IMR-90 (cell line): ENCODE measurements around the gene SYTL3. TPM values are rescaled to one million over a fixed set of nuclear protein-coding genes. Genes with fewer than 3 reads are reported as not detected.

Experiments
- ATAC-seq: fragments of 200-7000 bp; cut with Tn5 transposase; 2 replicates; pipeline ENCODE4 v1.9.1; 2020; ENCODE audit warnings: low read depth, mild to moderate bottlenecking, moderate library complexity
- BruUV-seq: library from RNA; stranded (reverse); fragments of 400-500 nt; replicated peaks from 2 replicates; lab custom pipeline; 2021; lab: Mats Ljungman, UMichigan
- CTCF ChIA-PET: fragments of 300-600 bp; formaldehyde crosslinking; extraction: SDS; loops from one replicate; lab custom pipeline; 2021; ENCODE audit warnings: antibody characterized with exemption; lab: Yijun Ruan, JAX
- POLR2A ChIA-PET: fragments of 300-600 bp; sonication (Branson Sonifier 250); formaldehyde crosslinking; loops from one replicate; lab custom pipeline; 2022; ENCODE audit warnings: antibody characterized with exemption; ENCODE audit not compliant: unreplicated experiment; lab: Charles Lee
- DNase-seq: peaks from one replicate; pipeline ENCODE4 v3.0.0; 2013
- H2AFZ ChIP-seq: replicated peaks from 2 replicates; pipeline ENCODE3; 2013; ENCODE audit warnings: low read length, mild to moderate bottlenecking; ENCODE audit not compliant: poor library complexity
- H2AK5ac ChIP-seq: 2 replicates; pipeline ENCODE4 v1.6.1; 2013; ENCODE audit warnings: low read depth, low read length, inconsistent platforms
- H2AK9ac ChIP-seq: replicated peaks from 2 replicates; pipeline ENCODE3; 2013; ENCODE audit warnings: mild to moderate bottlenecking, low read depth, low read length, moderate library complexity; ENCODE audit not compliant: poor library complexity
- H2BK120ac ChIP-seq: 2 replicates; pipeline ENCODE4 v1.6.1; 2013; ENCODE audit warnings: low read depth, low read length, inconsistent platforms
- H2BK15ac ChIP-seq: 3 replicates; pipeline ENCODE4 v1.6.1; 2013; ENCODE audit warnings: low read depth, low read length, inconsistent platforms
- H2BK20ac ChIP-seq: 2 replicates; pipeline ENCODE4 v1.6.1; 2013; ENCODE audit warnings: low read depth, mild to moderate bottlenecking, inconsistent platforms, low read length, moderate library complexity
- H2BK5ac ChIP-seq: 2 replicates; pipeline ENCODE4 v1.6.1; 2013; ENCODE audit warnings: mild to moderate bottlenecking, low read depth, low read length, inconsistent platforms; ENCODE audit not compliant: poor library complexity, severe bottlenecking
- H3K14ac ChIP-seq: replicated peaks from 2 replicates; pipeline ENCODE4 v1.6.1; 2013; ENCODE audit warnings: low read depth, low read length, inconsistent platforms
- H3K18ac ChIP-seq: 2 replicates; pipeline ENCODE4 v1.6.1; 2013; ENCODE audit warnings: low read depth, low read length, control low read depth
- H3K23ac ChIP-seq: 2 replicates; pipeline ENCODE4 v1.6.1; 2013; ENCODE audit warnings: low read depth, low read length, inconsistent platforms
- H3K27ac ChIP-seq: 2 replicates; pipeline ENCODE4 v1.5.1; 2013; ENCODE audit warnings: mild to moderate bottlenecking, control low read depth, low read length; ENCODE audit not compliant: insufficient read depth
- H3K27me3 ChIP-seq: 2 replicates; pipeline ENCODE4 v1.6.1; 2013; ENCODE audit warnings: low read length; ENCODE audit not compliant: control insufficient read depth, insufficient read depth
- H3K36me3 ChIP-seq: 2 replicates; pipeline ENCODE4 v1.6.1; 2013; ENCODE audit warnings: low read length, mixed read lengths; ENCODE audit not compliant: control insufficient read depth, insufficient read depth
- H3K4ac ChIP-seq: 2 replicates; pipeline ENCODE4 v1.6.1; 2013; ENCODE audit warnings: low read depth, low read length, inconsistent platforms
- H3K4me1 ChIP-seq: 2 replicates; pipeline ENCODE4 v1.6.1; 2013; ENCODE audit warnings: low read length, mixed read lengths; ENCODE audit not compliant: control insufficient read depth, insufficient read depth
- H3K4me2 ChIP-seq: 2 replicates; pipeline ENCODE4 v1.6.1; 2013; ENCODE audit warnings: low read depth, mild to moderate bottlenecking, control low read depth, low read length, moderate library complexity
- H3K4me3 ChIP-seq: 2 replicates; pipeline ENCODE4 v1.5.1; 2013; ENCODE audit warnings: low read depth, mild to moderate bottlenecking, control low read depth, low read length, moderate library complexity; ENCODE audit not compliant: insufficient read depth
- H3K56ac ChIP-seq: 2 replicates; pipeline ENCODE4 v1.6.1; 2013; ENCODE audit warnings: low read length, inconsistent platforms; ENCODE audit not compliant: insufficient read depth; ENCODE audit errors: extremely low read depth
- H3K79me1 ChIP-seq, 2 experiments: 2 replicates each; pipeline ENCODE4 v1.6.1; 2013; ENCODE audit warnings: low read length in 2 of 2, inconsistent platforms in 1 of 2, low read depth in 1 of 2
- H3K9ac ChIP-seq: 2 replicates; pipeline ENCODE4 v1.6.1; 2013; ENCODE audit warnings: low read depth, low read length, control low read depth
- H3K9me1 ChIP-seq: 2 replicates; pipeline ENCODE4 v1.6.1; 2013; ENCODE audit warnings: low read length, inconsistent platforms; ENCODE audit not compliant: insufficient read depth
- H3K9me3 ChIP-seq: 2 replicates; pipeline ENCODE4 v1.6.1; 2013; ENCODE audit warnings: low read length; ENCODE audit not compliant: control insufficient read depth, insufficient read depth
- H4K20me1 ChIP-seq: 2 replicates; pipeline ENCODE4 v1.6.1; 2013; ENCODE audit warnings: low read length, inconsistent platforms; ENCODE audit not compliant: insufficient read depth
- H4K5ac ChIP-seq: 2 replicates; pipeline ENCODE4 v1.6.1; 2013; ENCODE audit warnings: mild to moderate bottlenecking, low read depth, low read length, control low read depth
- H4K8ac ChIP-seq, 2 experiments: 2 replicates each; pipeline ENCODE4 v1.6.1; 2013; ENCODE audit warnings: low read depth in 2 of 2, low read length in 2 of 2, control low read depth in 1 of 2, inconsistent platforms in 1 of 2
- H4K91ac ChIP-seq: 2 replicates; pipeline ENCODE4 v1.6.1; 2013; ENCODE audit warnings: low read depth, low read length, inconsistent platforms; ENCODE audit not compliant: insufficient read depth
- BHLHE40 ChIP-seq: fragments of 150-350 bp; IDR thresholded peaks from 2 replicates; pipeline ENCODE4 v1.6.1; 2016; ENCODE audit warnings: mild to moderate bottlenecking, low read depth, low read length
- CEBPB ChIP-seq: IDR thresholded peaks from 2 replicates; pipeline ENCODE4 v1.6.1; 2012; ENCODE audit warnings: low read depth, low read length, improper control_type of control experiment
- CHD1 ChIP-seq: IDR thresholded peaks from 2 replicates; pipeline ENCODE4 v1.6.1; 2012; ENCODE audit warnings: low read depth, low read length, improper control_type of control experiment
- CTCF ChIP-seq: conservative IDR thresholded peaks from 2 replicates; pipeline ENCODE4 v1.5.1; 2012; ENCODE audit warnings: mild to moderate bottlenecking, low read depth, low read length, improper control_type of control experiment
- ELK1 ChIP-seq: fragments of 150-350 bp; IDR thresholded peaks from 2 replicates; pipeline ENCODE4 v1.6.1; 2016; ENCODE audit warnings: low read depth, mild to moderate bottlenecking, low read length, moderate library complexity, borderline replicate concordance
- MAFK ChIP-seq: IDR thresholded peaks from 2 replicates; pipeline ENCODE4 v1.6.1; 2012; ENCODE audit warnings: low read depth, low read length, improper control_type of control experiment
- MAZ ChIP-seq: IDR thresholded peaks from 2 replicates; pipeline ENCODE4 v1.6.1; 2012; ENCODE audit warnings: low read depth, mild to moderate bottlenecking, low read length, improper control_type of control experiment, moderate library complexity, borderline replicate concordance
- NFE2L2 ChIP-seq: fragments of 150-350 bp; IDR thresholded peaks from 2 replicates; pipeline ENCODE4 v1.6.1; 2016; ENCODE audit warnings: low read depth, mild to moderate bottlenecking, low read length
- POLR2A ChIP-seq: IDR thresholded peaks from 2 replicates; pipeline ENCODE4 v1.6.1; 2012; ENCODE audit warnings: mild to moderate bottlenecking, low read depth, low read length
- RAD21 ChIP-seq: IDR thresholded peaks from 2 replicates; pipeline ENCODE4 v1.6.1; 2012; ENCODE audit warnings: low read length, improper control_type of control experiment
- RCOR1 ChIP-seq: IDR thresholded peaks from 2 replicates; pipeline ENCODE4 v1.6.1; 2012; ENCODE audit warnings: mild to moderate bottlenecking, low read length, improper control_type of control experiment; ENCODE audit not compliant: insufficient replicate concordance
- RFX5 ChIP-seq: IDR thresholded peaks from 2 replicates; pipeline ENCODE4 v1.8.0; 2012; ENCODE audit warnings: low read depth, mild to moderate bottlenecking, low read length, moderate library complexity
- SMC3 ChIP-seq: fragments of 150-350 bp; IDR thresholded peaks from 2 replicates; pipeline ENCODE4 v1.6.1; 2016; ENCODE audit warnings: low read depth, mild to moderate bottlenecking, antibody characterized with exemption, low read length, moderate library complexity
- USF2 ChIP-seq: fragments of 150-350 bp; IDR thresholded peaks from 2 replicates; pipeline ENCODE4 v1.6.1; 2017; ENCODE audit warnings: mild to moderate bottlenecking, antibody characterized with exemption, low read length, low read depth
- WGBS, 2 experiments: methylation state at CpG; one replicate each; pipeline versions ENCODE4 v1.1.5 to v1.1.7; 2013; ENCODE audit warnings: missing lambda C conversion rate in 2 of 2; ENCODE audit not compliant: insufficient read length in 1 of 2; ENCODE audit errors: extremely low coverage in 2 of 2; 5-methylcytosine and 5-hydroxymethylcytosine counted together
- dilution Hi-C: fragments of 300-500 bp; cut with HindIII; formaldehyde crosslinking; loops from one replicate; pipeline ENCODE4 v1.14.3; 2018; ENCODE audit warnings: low sequenced_read_pairs; ENCODE audit not compliant: unreplicated experiment
- in situ Hi-C: fragments of 300-500 bp; cut with MboI; formaldehyde crosslinking; loops from 3 replicates; pipeline ENCODE4 v1.14.3; 2019; ENCODE audit warnings: low sequenced_read_pairs, inconsistent platforms, mixed read lengths
- intact Hi-C: fragments of 100-400 bp; cut with micrococcal nuclease; formaldehyde crosslinking; loops from 2 replicates; pipeline ENCODE4 v1.10.0; 2022
- polyA plus RNA-seq, 3 experiments: library from polyadenylated mRNA; depleted of rRNA; stranded (reverse); fragments of >200 nt; gene quantifications; 2 replicates each; pipeline ENCODE4 v1.2.3, GENCODE V29; 2012; ENCODE audit warnings: low replicate concordance in 1 of 3
- total RNA-seq: library from RNA; depleted of rRNA; stranded (reverse); fragments of >200 nt; gene quantifications from 2 replicates; pipeline ENCODE4 v1.2.3, GENCODE V29; 2012

The SYTL3 gene
- total and polyA plus RNA-seq, 2 of the 4 experiments (the other 2 are of a cell fraction) = 2.9 to 4.3 TPM

GRCh38 chr6:158717341-158718330 lies 67.8 kb downstream of the SYTL3 start:
- Histone ChIP-seq H2BK15ac (no peak overlapping the region), H3K9ac (no peak overlapping the region), H4K20me1 (no peaks in the 10 kb centered on the region), H4K8ac (no peak overlapping the region), H4K5ac (no peak overlapping the region), H2AFZ (no peak overlapping the region), H3K23ac (no peak overlapping the region; the same call in 1 of the 2 replicates), H3K4me1 (peaks cover 6% of the 10 kb centered on the region), H3K9me3 (no peaks in the 10 kb centered on the region), H3K4me2 (no peak overlapping the region), H3K27ac (no peak overlapping the region), H3K36me3 (no peaks in the 10 kb centered on the region), H3K9me1 (peaks cover 14% of the 10 kb centered on the region), H2BK5ac (no peak overlapping the region), H4K91ac (no peak overlapping the region), H2BK120ac (no peak overlapping the region), H3K79me1 (no peaks in the 10 kb centered on the region), H2AK9ac (no peak overlapping the region), H3K4ac (no peak overlapping the region), H2BK20ac (no peak overlapping the region), H3K4me3 (no peak overlapping the region), H3K56ac (no peak overlapping the region), H3K14ac (no peak overlapping the region), H3K27me3 (no peaks in the 10 kb centered on the region), H3K18ac (no peak overlapping the region), H2AK5ac (no peak overlapping the region)
- in situ Hi-C loops = no loop called here
- POLR2A ChIA-PET = no interaction called here
- WGBS, 2 experiments = 90% methylated on average over 3 of the region's 16 CpGs; no CpG with 5 or more reads in 1 of the 2 experiments
- ATAC-seq (no peak), DNase-seq (no peak)
- CTCF ChIA-PET = interaction anchor here (0.6 kb wide), 1 partner anchor 499 kb away, joined by 6 read pairs; no protein-coding TSS in a partner anchor
- no TSS peak for BruUV-seq
- dilution Hi-C loops = no loop called here
- intact Hi-C loops = no loop called here
- TF ChIP-seq RCOR1 (no peak), CEBPB (no peak), BHLHE40 (no peak), USF2 (no peak), SMC3 (no peak), POLR2A (no peak), NFE2L2 (no peak), MAZ (no peak), MAFK (no peak), CTCF (no peak), ELK1 (no peak), RFX5 (no peak), CHD1 (no peak), RAD21 (no peak)
